Liver (tissue), 9 donors: ENCODE data around the gene AWAT2. TPM values are rescaled to one million over a fixed set of nuclear protein-coding genes. Genes with fewer than 3 reads are reported as not detected.

ENCODE experiments used
- DNase-seq: peaks from one replicate; pipeline ENCODE4 v3.0.0-alpha.2; 2017; ENCODE audit warnings: low spot score
- H3K27ac ChIP-seq, 2 donors: one replicate each; pipeline ENCODE4 v1.7.0; 2013; ENCODE audit warnings: inconsistent platforms in 2 of 2, low read length in 2 of 2, control low read depth in 1 of 2, low read depth in 1 of 2, mild to moderate bottlenecking in 1 of 2
- H3K27me3 ChIP-seq, 4 donors: one replicate each; pipeline versions ENCODE4 v1.6.1 to v1.7.0; 2013; ENCODE audit warnings: low read length in 3 of 4, inconsistent platforms in 1 of 4, mild to moderate bottlenecking in 1 of 4, moderate library complexity in 1 of 4; ENCODE audit not compliant: control insufficient read depth in 4 of 4, insufficient read depth in 4 of 4
- H3K36me3 ChIP-seq, 4 donors: one replicate each; pipeline versions ENCODE4 v1.6.1 to v1.7.0; 2013; ENCODE audit warnings: low read length in 3 of 4, mild to moderate bottlenecking in 3 of 4, low read depth in 1 of 4, moderate library complexity in 1 of 4; ENCODE audit not compliant: control insufficient read depth in 4 of 4, insufficient read depth in 3 of 4
- H3K4me1 ChIP-seq, 4 donors: one replicate each; pipeline versions ENCODE4 v1.6.1 to v1.7.0; 2013; ENCODE audit warnings: low read length in 3 of 4, mild to moderate bottlenecking in 3 of 4, moderate library complexity in 1 of 4; ENCODE audit not compliant: control insufficient read depth in 4 of 4, insufficient read depth in 4 of 4
- H3K4me3 ChIP-seq, 3 donors: one replicate each; pipeline versions ENCODE4 v1.6.1 to v1.7.0; 2013; ENCODE audit warnings: low read length in 3 of 3, control low read depth in 1 of 3, low read depth in 1 of 3, mild to moderate bottlenecking in 1 of 3
- H3K9ac ChIP-seq, 2 donors: one replicate each; pipeline ENCODE4 v1.7.0; 2013; ENCODE audit warnings: low read length in 2 of 2, mild to moderate bottlenecking in 2 of 2, moderate library complexity in 2 of 2, control low read depth in 1 of 2, low read depth in 1 of 2
- H3K9me3 ChIP-seq, 4 donors: one replicate each; pipeline versions ENCODE4 v1.6.1 to v1.7.0; 2013; ENCODE audit warnings: low read length in 3 of 4; ENCODE audit not compliant: control insufficient read depth in 4 of 4
- FOXA1 ChIP-seq: IDR thresholded peaks from 2 replicates; pipeline ENCODE4 v1.6.1; 2016; ENCODE audit warnings: antibody characterized with exemption
- FOXA2 ChIP-seq: IDR thresholded peaks from 2 replicates; pipeline ENCODE4 v1.6.1; 2016; ENCODE audit warnings: antibody characterized with exemption
- GABPA ChIP-seq, 2 donors: IDR thresholded peaks in 1 of 2; conservative IDR thresholded peaks in 1 of 2; 2 replicates each; pipeline ENCODE4 v1.6.1; 2016; ENCODE audit warnings: antibody characterized with exemption in 2 of 2, mild to moderate bottlenecking in 1 of 2, moderate library complexity in 1 of 2
- HNF4A ChIP-seq, 2 donors: conservative IDR thresholded peaks; 2 replicates each; pipeline ENCODE4 v1.6.1; 2016; ENCODE audit warnings: antibody characterized with exemption in 2 of 2, mild to moderate bottlenecking in 2 of 2
- HNF4G ChIP-seq: IDR thresholded peaks from 2 replicates; pipeline ENCODE4 v1.6.1; 2016; ENCODE audit warnings: antibody characterized with exemption
- JUND ChIP-seq, 2 donors: IDR thresholded peaks; 2 replicates each; pipeline ENCODE4 v1.6.1; 2016; ENCODE audit warnings: antibody characterized with exemption in 2 of 2
- NR2F2 ChIP-seq: IDR thresholded peaks from 2 replicates; pipeline ENCODE4 v1.6.1; 2016; ENCODE audit warnings: antibody characterized with exemption
- RAD21 ChIP-seq, 2 donors: IDR thresholded peaks; 2 replicates each; pipeline ENCODE4 v1.6.1; 2016; ENCODE audit warnings: antibody characterized with exemption in 2 of 2, mild to moderate bottlenecking in 2 of 2
- RXRA ChIP-seq, 2 donors: IDR thresholded peaks; 2 replicates each; pipeline ENCODE4 v1.6.1; 2017 to 2018; ENCODE audit warnings: antibody characterized with exemption in 2 of 2, mild to moderate bottlenecking in 1 of 2
- SP1 ChIP-seq: IDR thresholded peaks from 2 replicates; pipeline ENCODE4 v1.6.1; 2018; ENCODE audit warnings: antibody characterized with exemption, mild to moderate bottlenecking
- TAF1 ChIP-seq: conservative IDR thresholded peaks from 2 replicates; pipeline ENCODE4 v1.6.1; 2016; ENCODE audit warnings: antibody characterized with exemption, mild to moderate bottlenecking
- YY1 ChIP-seq: IDR thresholded peaks from 2 replicates; pipeline ENCODE4 v1.6.1; 2016; ENCODE audit warnings: antibody characterized with exemption, mild to moderate bottlenecking
- WGBS: extraction: QIAGEN DNeasy Blood & Tissue Kit; methylation state at CpG from one replicate; pipeline ENCODE4 v1.1.7; 2013; 5-methylcytosine and 5-hydroxymethylcytosine counted together
- polyA plus RNA-seq, 2 donors: library from polyadenylated mRNA; stranded (reverse) in 1 of 2; unstranded in 1 of 2; fragments of 200-250 nt in 1 of 2; fragments of >200 nt in 1 of 2; fragmentation: Nextera tagmentation in 1 of 2; extraction: Ambion mirVana in 1 of 2; gene quantifications; one replicate each; pipeline versions ENCODE4 v1.2.1 to v1.2.3, GENCODE V29; 2013 to 2015
- total RNA-seq, 2 donors: library from RNA; depleted of rRNA; stranded (reverse); fragments of >200 nt; gene quantifications; one replicate each; pipeline ENCODE4 v1.2.3, GENCODE V29; 2014
- TF ChIP-seq, protein P1 (sequence below): IDR thresholded peaks from 2 replicates; pipeline ENCODE4 v1.6.1; 2016; ENCODE audit warnings: antibody characterized with exemption
- TF ChIP-seq, protein P2 (sequence below): IDR thresholded peaks from 2 replicates; pipeline ENCODE4 v1.6.1; 2016; ENCODE audit warnings: antibody characterized with exemption, mild to moderate bottlenecking
- TF ChIP-seq, protein P3 (sequence below): IDR thresholded peaks from 2 replicates; pipeline ENCODE4 v1.6.1; 2016; ENCODE audit warnings: antibody characterized with exemption
- TF ChIP-seq, protein P4 (sequence below): IDR thresholded peaks from 2 replicates; pipeline ENCODE4 v1.6.1; 2016; ENCODE audit warnings: antibody characterized with exemption
- donor health status: healthy.
- donor health status: healthy.
- donor health status: healthy.
- donor health status: healthy.
- donor health status: healthy.

The AWAT2 gene
- total and polyA plus RNA-seq, 4 donors = not detected

DNA sequence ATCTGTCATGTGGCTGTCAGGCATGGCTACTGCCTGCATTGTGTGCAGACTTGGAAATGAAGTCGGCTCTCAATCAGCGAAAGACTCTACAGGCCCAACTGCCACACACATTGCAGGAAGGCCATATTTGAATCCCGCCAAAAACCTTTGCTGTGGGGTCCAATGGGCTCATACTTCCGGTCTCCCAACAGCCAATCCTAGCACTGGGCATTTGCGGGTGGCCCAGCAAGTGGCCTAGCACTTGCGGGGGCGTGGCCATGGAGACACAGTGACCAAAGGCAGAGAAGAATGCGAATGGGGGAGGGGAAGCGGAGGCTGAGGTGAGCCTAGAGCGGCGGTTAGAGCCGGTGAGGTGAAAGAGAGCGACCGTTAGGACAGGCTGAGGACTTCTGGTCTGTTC, 12.3 kb upstream of the AWAT2 start, which contains the start of gene OTUD6A:
Gene OTUD6A (plus strand): TSS at position 382 of the 400 bp plus-strand sequence. CDS start 68 bp downstream, outside the sequence.
- Histone ChIP-seq H3K4me1 (no peaks in the 10 kb centered on the region), H3K9ac (no peak within 1 kb of the TSS), H3K27me3 (peaks cover 0 to 2% (median 0%) of the 10 kb centered on the region in 4 donors), H3K9me3 (no peaks in the 10 kb centered on the region), H3K27ac (no peak within 1 kb of the TSS), H3K4me3 (no peak within 1 kb of the TSS), H3K36me3 (no peaks in the 10 kb centered on the region)
- no peak for DNase-seq
- WGBS = 95% methylated on average over 14 of the region's 14 CpGs
- TF ChIP-seq SP1 = no peak
- no peak for TF ChIP-seq HNF4G
- no peak for TF ChIP-seq HNF4A (conservative IDR thresholded peaks at IDR 0.05)
- TF ChIP-seq GABPA (IDR thresholded peaks at IDR 0.05 in 1 of 2, conservative IDR thresholded peaks at IDR 0.05 in 1 of 2) = no peak
- TF ChIP-seq, protein P1, sequence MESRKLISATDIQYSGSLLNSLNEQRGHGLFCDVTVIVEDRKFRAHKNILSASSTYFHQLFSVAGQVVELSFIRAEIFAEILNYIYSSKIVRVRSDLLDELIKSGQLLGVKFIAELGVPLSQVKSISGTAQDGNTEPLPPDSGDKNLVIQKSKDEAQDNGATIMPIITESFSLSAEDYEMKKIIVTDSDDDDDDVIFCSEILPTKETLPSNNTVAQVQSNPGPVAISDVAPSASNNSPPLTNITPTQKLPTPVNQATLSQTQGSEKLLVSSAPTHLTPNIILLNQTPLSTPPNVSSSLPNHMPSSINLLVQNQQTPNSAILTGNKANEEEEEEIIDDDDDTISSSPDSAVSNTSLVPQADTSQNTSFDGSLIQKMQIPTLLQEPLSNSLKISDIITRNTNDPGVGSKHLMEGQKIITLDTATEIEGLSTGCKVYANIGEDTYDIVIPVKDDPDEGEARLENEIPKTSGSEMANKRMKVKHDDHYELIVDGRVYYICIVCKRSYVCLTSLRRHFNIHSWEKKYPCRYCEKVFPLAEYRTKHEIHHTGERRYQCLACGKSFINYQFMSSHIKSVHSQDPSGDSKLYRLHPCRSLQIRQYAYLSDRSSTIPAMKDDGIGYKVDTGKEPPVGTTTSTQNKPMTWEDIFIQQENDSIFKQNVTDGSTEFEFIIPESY = no peak
- TF ChIP-seq YY1 = no peak
- TF ChIP-seq RAD21 (IDR thresholded peaks at IDR 0.05) = no peak
- no peak for TF ChIP-seq NR2F2
- no peak for TF ChIP-seq RXRA (IDR thresholded peaks at IDR 0.05)
- TF ChIP-seq TAF1 = no peak

DNA sequence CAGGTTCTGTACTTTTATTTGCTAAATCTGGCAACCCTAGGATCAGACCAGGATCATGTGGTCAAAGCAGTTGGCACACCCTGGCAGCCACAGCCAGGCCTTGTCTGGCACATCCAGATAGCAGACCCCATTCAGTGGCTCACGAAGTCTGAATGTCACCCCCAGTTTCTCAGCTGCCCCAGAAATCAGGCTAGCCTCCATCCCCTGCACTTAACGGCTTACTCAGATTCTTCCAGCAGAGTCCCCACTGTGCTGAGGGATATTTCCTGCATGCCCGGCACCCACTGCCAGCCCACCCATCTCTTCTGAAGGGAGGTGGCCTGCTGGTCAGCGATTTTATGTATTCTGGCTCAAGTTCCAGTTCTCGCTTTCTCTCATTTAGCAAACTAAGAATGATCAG, 4.7 kb upstream of the AWAT2 start:
- WGBS = 87% methylated on average over 5 of the region's 5 CpGs
- Histone ChIP-seq H3K36me3 (no peaks in the 10 kb centered on the region), H3K9ac (no peak overlapping the region), H3K4me3 (no peak overlapping the region), H3K27me3 (no peaks in the 10 kb centered on the region), H3K27ac (no peak overlapping the region), H3K4me1 (no peaks in the 10 kb centered on the region), H3K9me3 (no peaks in the 10 kb centered on the region)
- TF ChIP-seq, protein P1 = no peak
- TF ChIP-seq GABPA (IDR thresholded peaks at IDR 0.05 in 1 of 2, conservative IDR thresholded peaks at IDR 0.05 in 1 of 2) = no peak
- no peak for TF ChIP-seq FOXA1
- no peak for DNase-seq

DNA sequence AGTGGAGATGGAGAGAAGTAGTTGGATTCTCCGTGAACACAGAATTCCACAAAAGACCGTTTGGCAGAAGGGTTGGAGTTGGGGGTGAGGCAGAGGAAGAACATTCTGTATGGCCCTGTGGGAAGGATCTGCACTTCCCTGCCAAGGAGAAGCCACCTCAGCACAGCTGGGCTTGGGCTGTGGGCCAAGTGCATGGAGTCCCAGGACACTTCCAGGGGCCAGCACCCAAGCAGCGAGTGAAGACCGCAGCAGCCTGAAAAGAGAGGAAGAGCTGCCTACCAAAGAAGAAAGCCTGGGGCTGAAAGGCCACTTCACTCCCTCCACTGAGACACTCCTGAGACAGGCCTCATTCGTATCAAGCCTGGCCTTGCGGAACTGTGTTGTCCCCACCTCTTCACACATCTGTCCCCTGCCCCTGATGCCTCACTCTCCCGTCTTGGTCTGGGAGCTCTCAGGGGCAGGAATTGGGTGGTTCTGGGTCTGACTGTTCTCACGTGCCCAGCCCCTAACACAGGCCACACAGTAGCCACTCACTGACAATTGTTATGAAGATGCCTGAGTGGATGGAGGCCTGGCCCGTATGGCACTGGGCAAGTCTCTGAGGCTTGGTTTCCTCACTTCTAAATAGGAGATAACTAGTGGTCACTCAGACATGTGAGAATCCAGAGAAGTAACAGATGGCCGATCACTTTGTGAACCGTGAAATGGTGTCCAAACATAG, 3.3 kb upstream of the AWAT2 start:
- no peaks in the 10 kb centered on the region for H3K9me3 ChIP-seq
- WGBS = 85% methylated on average over 11 of the region's 11 CpGs
- H3K4me3 ChIP-seq = no peak overlapping the region
- DNase-seq = no peak
- H3K27me3 ChIP-seq = no peaks in the 10 kb centered on the region
- no peaks in the 10 kb centered on the region for H3K36me3 ChIP-seq
- TF ChIP-seq FOXA1 (no peak), JUND (IDR thresholded peaks at IDR 0.05) (no peak), SP1 (no peak), RXRA (IDR thresholded peaks at IDR 0.05) (no peak), YY1 (no peak), TAF1 (no peak), RAD21 (IDR thresholded peaks at IDR 0.05) (no peak), FOXA2 (no peak)
- TF ChIP-seq, protein P2, sequence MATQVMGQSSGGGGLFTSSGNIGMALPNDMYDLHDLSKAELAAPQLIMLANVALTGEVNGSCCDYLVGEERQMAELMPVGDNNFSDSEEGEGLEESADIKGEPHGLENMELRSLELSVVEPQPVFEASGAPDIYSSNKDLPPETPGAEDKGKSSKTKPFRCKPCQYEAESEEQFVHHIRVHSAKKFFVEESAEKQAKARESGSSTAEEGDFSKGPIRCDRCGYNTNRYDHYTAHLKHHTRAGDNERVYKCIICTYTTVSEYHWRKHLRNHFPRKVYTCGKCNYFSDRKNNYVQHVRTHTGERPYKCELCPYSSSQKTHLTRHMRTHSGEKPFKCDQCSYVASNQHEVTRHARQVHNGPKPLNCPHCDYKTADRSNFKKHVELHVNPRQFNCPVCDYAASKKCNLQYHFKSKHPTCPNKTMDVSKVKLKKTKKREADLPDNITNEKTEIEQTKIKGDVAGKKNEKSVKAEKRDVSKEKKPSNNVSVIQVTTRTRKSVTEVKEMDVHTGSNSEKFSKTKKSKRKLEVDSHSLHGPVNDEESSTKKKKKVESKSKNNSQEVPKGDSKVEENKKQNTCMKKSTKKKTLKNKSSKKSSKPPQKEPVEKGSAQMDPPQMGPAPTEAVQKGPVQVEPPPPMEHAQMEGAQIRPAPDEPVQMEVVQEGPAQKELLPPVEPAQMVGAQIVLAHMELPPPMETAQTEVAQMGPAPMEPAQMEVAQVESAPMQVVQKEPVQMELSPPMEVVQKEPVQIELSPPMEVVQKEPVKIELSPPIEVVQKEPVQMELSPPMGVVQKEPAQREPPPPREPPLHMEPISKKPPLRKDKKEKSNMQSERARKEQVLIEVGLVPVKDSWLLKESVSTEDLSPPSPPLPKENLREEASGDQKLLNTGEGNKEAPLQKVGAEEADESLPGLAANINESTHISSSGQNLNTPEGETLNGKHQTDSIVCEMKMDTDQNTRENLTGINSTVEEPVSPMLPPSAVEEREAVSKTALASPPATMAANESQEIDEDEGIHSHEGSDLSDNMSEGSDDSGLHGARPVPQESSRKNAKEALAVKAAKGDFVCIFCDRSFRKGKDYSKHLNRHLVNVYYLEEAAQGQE = no peak
- TF ChIP-seq, protein P3, sequence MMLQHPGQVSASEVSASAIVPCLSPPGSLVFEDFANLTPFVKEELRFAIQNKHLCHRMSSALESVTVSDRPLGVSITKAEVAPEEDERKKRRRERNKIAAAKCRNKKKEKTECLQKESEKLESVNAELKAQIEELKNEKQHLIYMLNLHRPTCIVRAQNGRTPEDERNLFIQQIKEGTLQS = no peak
- TF ChIP-seq, protein P4, sequence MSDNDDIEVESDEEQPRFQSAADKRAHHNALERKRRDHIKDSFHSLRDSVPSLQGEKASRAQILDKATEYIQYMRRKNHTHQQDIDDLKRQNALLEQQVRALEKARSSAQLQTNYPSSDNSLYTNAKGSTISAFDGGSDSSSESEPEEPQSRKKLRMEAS = no peak
- no peaks in the 10 kb centered on the region for H3K4me1 ChIP-seq
- no peak overlapping the region for H3K9ac ChIP-seq
- no peak overlapping the region for H3K27ac ChIP-seq
